ENCODE data around the gene MAX. TPM values are rescaled to one million over a fixed set of nuclear protein-coding genes. Genes with fewer than 3 reads are reported as not detected.
"Not testable (repeated sequence)": the region's sequence is repeated elsewhere in the genome, so short reads cannot be mapped to it uniquely, and the experiment has no call there.

Gene MAX
- total RNA-seq, 4 donors from 2014 or later, result 27.5 to 50.0 (median 37.2) TPM

GRCh38 chr14:65095633-65096205 is 6.6 kb downstream of the MAX start:
- Histone ChIP-seq H3K27me3 (no peaks in the 10 kb centered on the region), H3K36me3 (peaks cover 0 to 31% of the 10 kb centered on the region in 2 donors), H3K27ac (peak overlapping the region; percentile 59 to 98 (median 80)), H3K4me3 (peak overlapping the region in 1 of 4 donors; percentile 8), H3K4me1 (peaks cover 76 to 95% of the 10 kb centered on the region in 2 donors), H3K9me3 (no peaks in the 10 kb centered on the region)
- peak; percentile 76 to 84 for DNase-seq
- intact Hi-C loops (cut with DNase I; ENCODE audit: low total_unique reads) (no loop called here), in situ Hi-C loops (cut with MboI; ENCODE audit: low sequenced_read_pairs in 4 of 4) (no loop called here)
- ATAC-seq, result peak; percentile 92 to 93
- TF ChIP-seq POLR2A (IDR thresholded peaks at IDR 0.05), result no peak
- TF ChIP-seq, protein P1, sequence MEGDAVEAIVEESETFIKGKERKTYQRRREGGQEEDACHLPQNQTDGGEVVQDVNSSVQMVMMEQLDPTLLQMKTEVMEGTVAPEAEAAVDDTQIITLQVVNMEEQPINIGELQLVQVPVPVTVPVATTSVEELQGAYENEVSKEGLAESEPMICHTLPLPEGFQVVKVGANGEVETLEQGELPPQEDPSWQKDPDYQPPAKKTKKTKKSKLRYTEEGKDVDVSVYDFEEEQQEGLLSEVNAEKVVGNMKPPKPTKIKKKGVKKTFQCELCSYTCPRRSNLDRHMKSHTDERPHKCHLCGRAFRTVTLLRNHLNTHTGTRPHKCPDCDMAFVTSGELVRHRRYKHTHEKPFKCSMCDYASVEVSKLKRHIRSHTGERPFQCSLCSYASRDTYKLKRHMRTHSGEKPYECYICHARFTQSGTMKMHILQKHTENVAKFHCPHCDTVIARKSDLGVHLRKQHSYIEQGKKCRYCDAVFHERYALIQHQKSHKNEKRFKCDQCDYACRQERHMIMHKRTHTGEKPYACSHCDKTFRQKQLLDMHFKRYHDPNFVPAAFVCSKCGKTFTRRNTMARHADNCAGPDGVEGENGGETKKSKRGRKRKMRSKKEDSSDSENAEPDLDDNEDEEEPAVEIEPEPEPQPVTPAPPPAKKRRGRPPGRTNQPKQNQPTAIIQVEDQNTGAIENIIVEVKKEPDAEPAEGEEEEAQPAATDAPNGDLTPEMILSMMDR (IDR thresholded peaks at IDR 0.05 in 4 of 5, conservative IDR thresholded peaks at IDR 0.05 in 1 of 5), result no peak

DNA sequence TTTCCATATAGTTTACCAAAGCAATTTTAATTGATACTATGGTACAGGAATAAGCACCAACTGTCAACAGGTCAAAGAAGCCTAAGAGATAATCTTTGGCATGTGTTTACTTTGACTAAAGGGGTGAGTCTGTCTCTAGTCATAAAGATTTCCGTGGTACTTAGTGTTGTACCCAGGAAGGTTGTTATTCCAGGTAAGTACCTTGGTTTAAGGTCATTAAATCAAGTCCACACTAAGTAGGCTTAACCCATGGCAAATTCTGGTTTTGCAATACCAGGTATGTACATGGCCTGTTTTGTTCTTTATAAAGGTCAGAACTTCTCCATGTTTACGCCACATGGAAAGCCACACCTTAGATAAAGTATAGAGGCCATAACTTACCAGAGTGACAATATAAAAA is 10.0 kb downstream of the MAX start:
- H3K4me3 ChIP-seq, result no peak overlapping the region
- peaks cover 0 to 58% of the 10 kb centered on the region in 2 donors for H3K36me3 ChIP-seq
- DNase-seq (no peak), ATAC-seq (no peak)
- in situ Hi-C loops (cut with MboI; ENCODE audit: low sequenced_read_pairs in 4 of 4) (no loop called here), intact Hi-C loops (cut with DNase I; ENCODE audit: low total_unique reads) (no loop called here)
- TF ChIP-seq, protein P1 (IDR thresholded peaks at IDR 0.05 in 4 of 5, conservative IDR thresholded peaks at IDR 0.05 in 1 of 5), result no peak
- no peak for TF ChIP-seq POLR2A (IDR thresholded peaks at IDR 0.05)
- H3K9me3 ChIP-seq, result no peaks in the 10 kb centered on the region
- peak overlapping the region in 1 of 4 donors; percentile 44 for H3K27ac ChIP-seq
- H3K27me3 ChIP-seq, result no peaks in the 10 kb centered on the region
- peaks cover 46 to 70% of the 10 kb centered on the region in 2 donors for H3K4me1 ChIP-seq

DNA sequence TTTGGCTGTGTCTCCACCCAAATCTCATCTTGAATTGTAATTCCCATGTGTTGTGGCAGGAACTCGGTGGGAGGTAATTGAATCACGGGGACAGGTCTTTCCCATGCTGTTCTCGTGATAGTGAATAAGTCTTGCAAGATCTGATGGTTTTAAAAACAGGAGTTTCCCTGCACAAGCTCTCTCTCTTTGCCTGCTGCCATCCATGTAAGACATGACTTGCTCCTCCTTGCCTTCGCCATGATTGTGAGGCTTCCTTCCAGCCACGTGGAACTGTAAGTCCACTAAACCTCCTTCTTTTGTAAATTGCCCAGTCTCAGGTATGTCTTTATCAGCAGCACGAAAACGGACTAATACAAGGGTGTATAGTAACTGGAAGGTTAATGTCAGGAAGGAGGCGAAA is 14.5 kb downstream of the MAX start:
- H3K27ac ChIP-seq; intact Hi-C loops (cut with DNase I; ENCODE audit: low total_unique reads); H3K9me3 ChIP-seq; DNase-seq; H3K27me3 ChIP-seq; in situ Hi-C loops (cut with MboI; ENCODE audit: low sequenced_read_pairs in 4 of 4); H3K4me3 ChIP-seq; ATAC-seq: not testable (repeated sequence)
- H3K4me1 ChIP-seq, result peaks cover 29 to 67% of the 10 kb centered on the region in 2 donors
- peaks cover 0 to 58% of the 10 kb centered on the region in 2 donors for H3K36me3 ChIP-seq

- H3K36me3 ChIP-seq, result peaks cover 0 to 46% of the 10 kb centered on the region in 2 donors
- ATAC-seq; H3K27me3 ChIP-seq; intact Hi-C loops (cut with DNase I; ENCODE audit: low total_unique reads); H3K9me3 ChIP-seq; DNase-seq; in situ Hi-C loops (cut with MboI; ENCODE audit: low sequenced_read_pairs in 4 of 4); H3K4me3 ChIP-seq: not testable (repeated sequence)
- H3K4me1 ChIP-seq, result peaks cover 31 to 65% of the 10 kb centered on the region in 2 donors
- H3K27ac ChIP-seq, result peak overlapping the region in 1 of 4 donors; percentile 69
These were observed 15.6 kb downstream of the MAX start for GRCh38 chr14:65086686-65087085.

GRCh38 chr14:65084554-65085505 is 17.5 kb downstream of the MAX start:
- Histone ChIP-seq H3K4me1 (peaks cover 42 to 77% of the 10 kb centered on the region in 2 donors), H3K27me3 (no peaks in the 10 kb centered on the region), H3K9me3 (no peaks in the 10 kb centered on the region), H3K36me3 (peaks cover 0 to 40% of the 10 kb centered on the region in 2 donors), H3K27ac (peak overlapping the region; percentile 62 to 69 (median 67)), H3K4me3 (peak overlapping the region in 2 of 4 donors; percentile 1 to 16)
- in situ Hi-C loops (cut with MboI; ENCODE audit: low sequenced_read_pairs in 4 of 4) (no loop called here), intact Hi-C loops (cut with DNase I; ENCODE audit: low total_unique reads) (no loop called here)
- DNase-seq, result no peak
- no peak for TF ChIP-seq POLR2A (IDR thresholded peaks at IDR 0.05)
- TF ChIP-seq, protein P1 (IDR thresholded peaks at IDR 0.05 in 4 of 5, conservative IDR thresholded peaks at IDR 0.05 in 1 of 5), result no peak
- ATAC-seq, result peak; percentile 78 to 83

Data from gastrocnemius medialis (tissue), 4 donors.